PC-3 (cell line): ENCODE measurements around the gene TMEM40. TPM values are rescaled to one million over a fixed set of nuclear protein-coding genes. Genes with fewer than 3 reads are reported as not detected.
"Not testable (repeated sequence)": the region's sequence is repeated elsewhere in the genome, so short reads cannot be mapped to it uniquely, and the experiment has no call there.

Source experiments
- ATAC-seq: fragments of 200-7000 bp; cut with Tn5 transposase; 2 replicates; pipeline ENCODE4 v1.9.1; 2020; ENCODE audit warnings: mild to moderate bottlenecking, moderate library complexity
- BruUV-seq: library from RNA; stranded (reverse); fragments of 400-500 nt; replicated peaks from 2 replicates; lab custom pipeline; 2021; lab: Mats Ljungman, UMichigan
- CTCF ChIA-PET: fragments of 300-600 bp; sonication (Branson Sonifier 250); formaldehyde crosslinking; loops from one replicate; lab custom pipeline; 2022; ENCODE audit warnings: antibody characterized with exemption; lab: Charles Lee
- POLR2A ChIA-PET: fragments of 300-600 bp; sonication (Branson Sonifier 250); formaldehyde crosslinking; loops from one replicate; lab custom pipeline; 2022; ENCODE audit warnings: antibody characterized with exemption; ENCODE audit not compliant: unreplicated experiment; lab: Charles Lee
- DNase-seq: peaks from one replicate; pipeline ENCODE4 v3.0.0-alpha.2; 2015
- H2AFZ ChIP-seq: fragments of 300-600 bp; sonication (generic); 2 replicates; pipeline ENCODE4 v1.6.0; 2016; ENCODE audit warnings: antibody characterized with exemption, low read length
- H3F3A ChIP-seq: fragments of 300-600 bp; sonication (generic); one replicate; pipeline ENCODE4 v1.6.0; 2017; ENCODE audit warnings: antibody characterized with exemption, low read length, control low read depth, mild to moderate bottlenecking; ENCODE audit not compliant: unreplicated experiment
- H3K27ac ChIP-seq: fragments of 300-600 bp; sonication (generic); 2 replicates; pipeline ENCODE4 v1.5.1; 2016; ENCODE audit warnings: mild to moderate bottlenecking, low read length
- H3K27me3 ChIP-seq: fragments of 300-600 bp; sonication (generic); 2 replicates; pipeline ENCODE4 v1.6.1; 2016; ENCODE audit warnings: low read length, mixed read lengths
- H3K36me3 ChIP-seq: fragments of 300-600 bp; sonication (generic); 2 replicates; pipeline ENCODE4 v1.6.1; 2016; ENCODE audit warnings: low read depth, mixed run types, low read length, mixed read lengths
- H3K4me1 ChIP-seq: fragments of 300-600 bp; sonication (generic); 2 replicates; pipeline ENCODE4 v1.5.1; 2016; ENCODE audit warnings: low read length; ENCODE audit not compliant: insufficient read depth
- H3K4me2 ChIP-seq: fragments of 300-600 bp; sonication (generic); 2 replicates; pipeline ENCODE4 v1.6.0; 2016; ENCODE audit warnings: low read length
- H3K4me3 ChIP-seq: fragments of 300-600 bp; sonication (generic); 2 replicates; pipeline ENCODE4 v1.5.1; 2016; ENCODE audit warnings: mild to moderate bottlenecking, low read length, mixed read lengths
- H3K79me2 ChIP-seq: fragments of 300-600 bp; sonication (generic); 2 replicates; pipeline ENCODE4 v1.6.1; 2017; ENCODE audit warnings: low read length, mixed read lengths
- H3K9ac ChIP-seq: fragments of 300-600 bp; sonication (generic); 2 replicates; pipeline ENCODE4 v1.6.0; 2016; ENCODE audit warnings: mild to moderate bottlenecking, low read length
- H3K9me2 ChIP-seq: fragments of 300-600 bp; sonication (generic); replicated peaks from 2 replicates; pipeline ENCODE4 v1.6.1; 2016; ENCODE audit warnings: mixed run types, low read length, mixed read lengths
- H3K9me3 ChIP-seq: fragments of 300-600 bp; sonication (generic); 2 replicates; pipeline ENCODE4 v1.6.1; 2016; ENCODE audit warnings: low read length, mixed read lengths
- H4K20me1 ChIP-seq: fragments of 300-600 bp; sonication (generic); 2 replicates; pipeline ENCODE4 v1.6.1; 2016; ENCODE audit warnings: low read length, mixed read lengths
- EZH2 ChIP-seq: fragments of 300-600 bp; sonication (generic); IDR thresholded peaks from one replicate; pipeline ENCODE4 v1.6.1; 2017; ENCODE audit warnings: antibody characterized with exemption, mild to moderate bottlenecking, low read length; ENCODE audit not compliant: unreplicated experiment
- EZH2phosphoT487 ChIP-seq: fragments of 300-600 bp; sonication (generic); IDR thresholded peaks from 2 replicates; pipeline ENCODE4 v1.6.1; 2018; ENCODE audit warnings: mild to moderate bottlenecking, antibody characterized with exemption, low read length, borderline replicate concordance
- intact Hi-C: fragments of 100-400 bp; cut with micrococcal nuclease; formaldehyde crosslinking; loops from 2 replicates; pipeline ENCODE4 v1.9.0; 2023
- total RNA-seq: library from RNA; depleted of rRNA; stranded (reverse); fragments of >200 nt; gene quantifications from 2 replicates; pipeline ENCODE4 v1.2.3, GENCODE V29; 2014
- TF ChIP-seq, protein P1 (sequence below): fragments of 300-600 bp; sonication (generic); conservative IDR thresholded peaks from 2 replicates; pipeline ENCODE4 v1.5.1; 2017; ENCODE audit warnings: antibody characterized with exemption, low read depth, mild to moderate bottlenecking, low read length

TMEM40 gene
- total RNA-seq, 1 experiment from 2014 or later = 10.4 TPM

GRCh38 chr3:12705374-12705926 is 53.6 kb downstream of the TMEM40 start:
- Histone ChIP-seq H3K4me1 (peaks cover 18% of the 10 kb centered on the region), H3K4me2 (no peak overlapping the region), H3K36me3 (no peaks in the 10 kb centered on the region), H3K9ac (no peak overlapping the region), H3K79me2 (no peaks in the 10 kb centered on the region), H2AFZ (no peak overlapping the region), H4K20me1 (no peaks in the 10 kb centered on the region), H3K27ac (no peak overlapping the region), H3K4me3 (no peak overlapping the region), H3K9me3 (no peaks in the 10 kb centered on the region), H3K27me3 (no peaks in the 10 kb centered on the region), H3F3A (no peaks in the 10 kb centered on the region), H3K9me2 (no peaks in the 10 kb centered on the region)
- ATAC-seq (no peak), DNase-seq (no peak)
- POLR2A ChIA-PET = no interaction called here
- TF ChIP-seq EZH2phosphoT487 (no peak), EZH2 (no peak)
- TF ChIP-seq, protein P1, sequence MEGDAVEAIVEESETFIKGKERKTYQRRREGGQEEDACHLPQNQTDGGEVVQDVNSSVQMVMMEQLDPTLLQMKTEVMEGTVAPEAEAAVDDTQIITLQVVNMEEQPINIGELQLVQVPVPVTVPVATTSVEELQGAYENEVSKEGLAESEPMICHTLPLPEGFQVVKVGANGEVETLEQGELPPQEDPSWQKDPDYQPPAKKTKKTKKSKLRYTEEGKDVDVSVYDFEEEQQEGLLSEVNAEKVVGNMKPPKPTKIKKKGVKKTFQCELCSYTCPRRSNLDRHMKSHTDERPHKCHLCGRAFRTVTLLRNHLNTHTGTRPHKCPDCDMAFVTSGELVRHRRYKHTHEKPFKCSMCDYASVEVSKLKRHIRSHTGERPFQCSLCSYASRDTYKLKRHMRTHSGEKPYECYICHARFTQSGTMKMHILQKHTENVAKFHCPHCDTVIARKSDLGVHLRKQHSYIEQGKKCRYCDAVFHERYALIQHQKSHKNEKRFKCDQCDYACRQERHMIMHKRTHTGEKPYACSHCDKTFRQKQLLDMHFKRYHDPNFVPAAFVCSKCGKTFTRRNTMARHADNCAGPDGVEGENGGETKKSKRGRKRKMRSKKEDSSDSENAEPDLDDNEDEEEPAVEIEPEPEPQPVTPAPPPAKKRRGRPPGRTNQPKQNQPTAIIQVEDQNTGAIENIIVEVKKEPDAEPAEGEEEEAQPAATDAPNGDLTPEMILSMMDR = no peak
- CTCF ChIA-PET = interaction anchor here (0.7 to 1.4 kb wide), 3 partner anchors 21 to 104 kb away, joined by 3 to 5 read pairs (median 3); no protein-coding TSS in a partner anchor
- intact Hi-C loops = loop anchor here (5.0 kb wide), 1 partner anchor 127 kb away; no protein-coding TSS in a partner anchor
- no TSS peak for BruUV-seq

DNA sequence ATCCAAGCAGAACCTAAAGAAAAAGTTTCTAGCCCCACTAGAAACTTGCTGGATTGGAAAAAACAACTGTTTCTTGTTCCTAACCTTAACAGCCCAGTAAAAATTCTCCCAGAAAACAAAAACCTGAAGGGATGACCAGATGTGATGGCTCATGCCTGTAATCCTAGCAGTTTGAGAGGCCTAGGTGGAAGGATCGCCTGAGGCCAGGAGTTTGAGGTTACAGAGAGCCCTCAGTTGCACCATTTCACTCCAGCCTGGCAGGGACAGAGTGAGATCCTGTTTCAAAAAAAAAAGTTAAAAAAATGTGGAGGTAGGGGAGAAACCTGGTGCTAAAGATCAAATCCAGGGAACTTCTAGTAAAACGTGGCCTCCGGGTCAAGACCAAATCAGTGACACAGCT is 56.6 kb downstream of the TMEM40 start:
- Histone ChIP-seq H4K20me1 (no peaks in the 10 kb centered on the region), H3K9me2 (no peaks in the 10 kb centered on the region), H3K27ac (no peak overlapping the region), H3K79me2 (no peaks in the 10 kb centered on the region), H3K4me1 (peaks cover 7% of the 10 kb centered on the region; the same call in 1 of the 2 replicates), H3K9me3 (no peaks in the 10 kb centered on the region), H3F3A (no peaks in the 10 kb centered on the region), H3K9ac (no peak overlapping the region), H3K4me2 (no peak overlapping the region), H3K27me3 (no peaks in the 10 kb centered on the region), H3K36me3 (no peaks in the 10 kb centered on the region), H2AFZ (no peak overlapping the region), H3K4me3 (no peak overlapping the region)
- DNase-seq (no peak), ATAC-seq (no peak)
- CTCF ChIA-PET = no interaction called here
- BruUV-seq = no TSS peak
- intact Hi-C loops = no loop called here
- TF ChIP-seq, protein P1 = no peak
- TF ChIP-seq EZH2 (no peak), EZH2phosphoT487 (no peak)
- POLR2A ChIA-PET = no interaction called here

GRCh38 chr3:12701601-12702000 is 57.5 kb downstream of the TMEM40 start:
- H3K9ac ChIP-seq, CTCF ChIA-PET, H3K27ac ChIP-seq, BruUV-seq, H3K27me3 ChIP-seq, H4K20me1 ChIP-seq, H3K4me3 ChIP-seq, POLR2A ChIA-PET, H2AFZ ChIP-seq, ATAC-seq, intact Hi-C loops, H3K79me2 ChIP-seq, DNase-seq, H3K4me2 ChIP-seq, H3F3A ChIP-seq, H3K36me3 ChIP-seq, H3K4me1 ChIP-seq, H3K9me2 ChIP-seq, H3K9me3 ChIP-seq: not testable (repeated sequence)
